ENCODE measurements around the gene PLCL1.

The PLCL1 gene

DNA sequence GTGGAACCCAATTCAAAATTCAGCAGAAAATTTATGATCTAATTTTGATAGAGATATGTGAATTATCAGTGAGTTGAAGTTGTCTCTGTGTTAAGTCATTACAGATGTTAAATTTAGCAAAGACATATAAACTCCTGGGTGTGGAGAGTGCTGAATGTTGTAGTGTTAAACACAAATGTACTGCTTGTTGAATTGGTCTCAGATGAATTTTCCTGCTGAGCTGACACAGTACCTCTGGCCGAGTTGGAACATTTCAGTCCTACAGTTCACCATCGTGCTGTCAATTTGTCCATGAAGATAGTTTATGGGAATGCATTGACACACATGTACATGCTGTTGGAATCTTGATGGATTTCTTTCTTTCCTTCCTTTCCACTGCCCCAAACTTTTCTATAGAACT is 255.9 kb downstream of the PLCL1 start:
- Mint-ChIP-seq H3K27ac (ENCODE audit: low read depth) (no peak overlapping the region), H3K4me3 (no peak overlapping the region), H3K4me1 (no peaks in the 10 kb centered on the region), H3K36me3 (ENCODE audit: insufficient read depth) (no peaks in the 10 kb centered on the region), H3K9me3 (no peaks in the 10 kb centered on the region), H3K27me3 (no peaks in the 10 kb centered on the region)
- no peak for ATAC-seq (replicated peaks; ENCODE audit: extremely low read depth, poor library complexity, severe bottlenecking)
- no peak for DNase-seq (ENCODE audit: low spot score in 2 of 2)

DNA sequence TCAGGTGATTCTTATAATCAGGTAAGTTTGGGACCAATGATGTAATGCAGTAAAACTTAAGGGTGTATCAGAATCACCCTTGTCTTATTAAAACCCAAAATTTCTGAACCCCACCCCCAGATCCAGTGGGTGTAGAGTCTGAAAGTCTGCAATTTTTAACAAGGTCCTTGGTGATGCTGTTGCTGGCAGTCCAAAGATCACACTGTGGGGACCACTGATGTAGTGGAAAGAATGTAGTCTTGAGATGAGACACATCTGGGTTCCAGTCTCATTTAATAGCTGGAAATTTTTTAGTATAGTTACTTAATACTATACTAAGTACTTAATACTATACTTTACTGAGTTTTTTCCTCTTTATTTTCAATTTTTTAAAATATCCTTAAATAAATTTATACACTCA is 258.4 kb downstream of the PLCL1 start:
- H3K4me1 Mint-ChIP-seq = no peaks in the 10 kb centered on the region

DNA sequence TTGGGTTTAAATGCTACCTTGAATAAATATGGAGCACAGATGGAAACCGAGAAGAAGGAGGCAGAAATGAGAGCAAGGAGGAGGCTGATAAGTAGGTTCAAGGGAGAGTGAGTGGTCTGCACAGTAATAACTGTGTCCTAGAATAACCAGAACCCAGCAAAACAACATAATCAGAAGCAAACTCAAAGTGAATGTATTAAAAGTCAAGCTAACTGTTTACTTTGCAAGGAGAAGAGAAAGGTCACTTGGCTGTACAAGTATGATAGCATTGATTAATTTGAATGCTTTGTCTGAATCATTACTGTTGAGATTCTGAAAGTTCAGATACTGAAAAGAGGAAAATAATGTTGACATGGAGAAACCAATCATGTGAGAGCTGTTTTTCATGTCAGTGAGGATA is 258.8 kb downstream of the PLCL1 start:
- no peak for ATAC-seq (replicated peaks; ENCODE audit: extremely low read depth, poor library complexity, severe bottlenecking)
- no peaks in the 10 kb centered on the region for H3K4me1 Mint-ChIP-seq
- H3K36me3 Mint-ChIP-seq (ENCODE audit: insufficient read depth) = no peaks in the 10 kb centered on the region
- H3K27me3 Mint-ChIP-seq = no peaks in the 10 kb centered on the region
- H3K4me3 Mint-ChIP-seq = no peak overlapping the region
- no peaks in the 10 kb centered on the region for H3K9me3 Mint-ChIP-seq
- H3K27ac Mint-ChIP-seq (ENCODE audit: low read depth) = no peak overlapping the region
- no peak for DNase-seq (ENCODE audit: low spot score in 2 of 2)

More for the DNA sequence above, 258.4 kb downstream of the PLCL1 start:
- H3K4me3 Mint-ChIP-seq = no peak overlapping the region
- no peaks in the 10 kb centered on the region for H3K27me3 Mint-ChIP-seq
- no peak overlapping the region for H3K27ac Mint-ChIP-seq (ENCODE audit: low read depth)
- H3K36me3 Mint-ChIP-seq (ENCODE audit: insufficient read depth) = no peaks in the 10 kb centered on the region
- no peak for ATAC-seq (replicated peaks; ENCODE audit: extremely low read depth, poor library complexity, severe bottlenecking)
- DNase-seq (ENCODE audit: low spot score in 2 of 2) = no peak
- H3K9me3 Mint-ChIP-seq = no peaks in the 10 kb centered on the region

DNA sequence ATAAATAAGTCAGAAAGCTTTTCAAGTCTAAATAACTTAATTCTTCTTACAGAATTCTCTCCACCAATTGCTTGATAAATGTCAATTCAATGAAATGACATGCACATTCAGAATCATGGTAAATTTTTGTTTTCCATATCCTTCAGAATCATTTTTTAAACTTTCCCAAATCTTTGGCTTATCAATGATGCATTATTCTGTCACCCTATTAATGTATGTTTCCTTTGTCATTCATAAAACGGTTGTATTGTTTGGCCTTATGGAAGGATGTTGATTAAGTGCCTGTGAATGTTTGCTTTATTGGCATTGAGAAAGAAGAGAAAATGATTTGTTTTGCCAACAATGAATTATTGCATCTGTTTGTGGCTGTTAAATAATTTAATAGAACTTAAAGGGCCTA is 260.9 kb downstream of the PLCL1 start:
- Mint-ChIP-seq H3K27me3 (no peaks in the 10 kb centered on the region), H3K4me1 (no peaks in the 10 kb centered on the region), H3K9me3 (no peaks in the 10 kb centered on the region), H3K36me3 (ENCODE audit: insufficient read depth) (no peaks in the 10 kb centered on the region), H3K27ac (ENCODE audit: low read depth) (no peak overlapping the region), H3K4me3 (no peak overlapping the region)
- ATAC-seq (replicated peaks; ENCODE audit: extremely low read depth, poor library complexity, severe bottlenecking) (no peak), DNase-seq (ENCODE audit: low spot score in 2 of 2) (no peak)

DNA sequence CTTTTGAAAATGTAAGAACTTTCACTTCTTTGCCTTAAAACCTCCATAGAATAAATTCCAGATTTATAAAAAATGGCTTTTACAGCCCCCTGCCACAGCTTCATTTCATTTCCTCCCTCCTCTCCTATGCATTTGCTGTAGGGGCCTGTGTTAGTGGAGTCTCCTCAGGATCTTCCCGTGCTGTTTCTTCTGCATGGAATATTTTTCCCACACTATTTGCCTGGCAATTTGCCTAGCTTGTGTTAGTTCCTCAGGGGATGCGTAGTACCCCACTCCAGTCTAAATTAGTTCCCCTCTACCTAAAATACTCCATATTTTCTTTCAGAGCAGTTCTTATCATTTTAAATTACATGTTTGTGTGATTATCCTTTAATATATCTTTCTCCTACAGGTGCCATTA is 262.2 kb downstream of the PLCL1 start:
- Mint-ChIP-seq H3K36me3 (ENCODE audit: insufficient read depth) (no peaks in the 10 kb centered on the region), H3K4me3 (no peak overlapping the region), H3K4me1 (no peaks in the 10 kb centered on the region), H3K9me3 (no peaks in the 10 kb centered on the region), H3K27ac (ENCODE audit: low read depth) (no peak overlapping the region), H3K27me3 (no peaks in the 10 kb centered on the region)
- ATAC-seq (replicated peaks; ENCODE audit: extremely low read depth, poor library complexity, severe bottlenecking) (no peak), DNase-seq (ENCODE audit: low spot score in 2 of 2) (no peak)

DNA sequence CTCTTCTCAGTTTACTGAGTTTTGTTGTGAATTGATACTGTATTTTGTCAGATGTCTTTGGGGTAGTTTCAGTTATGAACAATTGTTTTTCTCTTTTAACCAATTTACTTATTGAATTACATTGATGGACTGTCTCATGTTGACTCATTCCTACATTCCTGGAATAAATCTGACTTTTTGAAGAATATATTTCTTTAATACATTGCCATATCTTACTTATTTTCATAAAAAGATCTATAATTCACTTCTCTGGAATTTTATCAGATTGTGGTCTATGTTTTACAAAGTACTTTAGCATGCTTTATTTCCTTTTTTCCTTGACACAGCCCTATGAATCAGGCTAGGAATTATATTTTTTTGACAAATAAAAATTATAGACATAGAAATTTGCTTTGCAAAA is 268.3 kb downstream of the PLCL1 start:
- DNase-seq (ENCODE audit: low spot score in 2 of 2) (no peak), ATAC-seq (replicated peaks; ENCODE audit: extremely low read depth, poor library complexity, severe bottlenecking) (no peak)
- Mint-ChIP-seq H3K27ac (ENCODE audit: low read depth) (no peak overlapping the region), H3K4me1 (no peaks in the 10 kb centered on the region), H3K4me3 (no peak overlapping the region), H3K9me3 (peaks cover 5% of the 10 kb centered on the region), H3K36me3 (ENCODE audit: insufficient read depth) (no peaks in the 10 kb centered on the region), H3K27me3 (no peaks in the 10 kb centered on the region)

DNA sequence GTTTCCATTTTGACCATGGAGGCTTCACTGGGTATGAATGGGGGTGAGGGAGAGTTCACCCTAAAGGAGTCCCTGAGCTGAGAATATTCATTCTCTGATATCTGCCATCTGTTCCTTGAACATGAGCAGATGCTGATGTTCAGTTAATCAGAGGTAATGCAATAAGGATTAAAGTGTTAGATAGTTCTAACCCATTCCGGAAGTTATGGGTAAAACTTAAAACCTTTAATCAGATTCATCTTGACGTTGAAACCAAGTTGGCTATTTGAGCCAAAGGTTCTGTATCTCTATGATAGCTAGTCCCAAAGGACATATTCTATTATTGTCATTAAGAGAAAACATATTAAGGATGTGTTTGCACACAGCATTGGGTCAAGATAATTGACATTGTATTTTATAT is 268.9 kb downstream of the PLCL1 start:
- Mint-ChIP-seq H3K27ac (ENCODE audit: low read depth) (no peak overlapping the region), H3K9me3 (peaks cover 8% of the 10 kb centered on the region), H3K27me3 (no peaks in the 10 kb centered on the region), H3K36me3 (ENCODE audit: insufficient read depth) (no peaks in the 10 kb centered on the region), H3K4me3 (no peak overlapping the region), H3K4me1 (no peaks in the 10 kb centered on the region)
- no peak for ATAC-seq (replicated peaks; ENCODE audit: extremely low read depth, poor library complexity, severe bottlenecking)
- DNase-seq (ENCODE audit: low spot score in 2 of 2) = no peak

DNA sequence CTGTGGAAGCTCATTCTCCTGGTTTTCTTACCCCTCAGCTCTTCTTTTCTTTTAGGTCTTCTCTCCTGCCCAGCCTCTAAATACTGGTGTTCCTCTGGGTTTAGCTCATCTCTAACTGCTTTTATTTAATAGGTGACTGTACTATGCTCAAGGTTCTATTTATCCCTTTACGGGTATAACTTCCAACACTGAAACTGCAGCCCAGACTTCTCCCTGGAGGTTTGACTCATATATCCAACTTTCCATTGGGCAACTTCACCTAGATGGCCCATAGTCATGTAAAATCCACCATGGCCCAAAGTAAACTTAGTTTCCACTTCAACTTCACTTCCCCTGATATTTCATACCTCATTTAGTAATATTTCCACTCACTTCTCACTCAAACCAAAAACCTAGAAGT is 273.1 kb downstream of the PLCL1 start:
- H3K4me1 Mint-ChIP-seq = no peaks in the 10 kb centered on the region
- no peak overlapping the region for H3K27ac Mint-ChIP-seq (ENCODE audit: low read depth)
- H3K36me3 Mint-ChIP-seq (ENCODE audit: insufficient read depth) = no peaks in the 10 kb centered on the region
- no peak for DNase-seq (ENCODE audit: low spot score in 2 of 2)
- ATAC-seq (replicated peaks; ENCODE audit: extremely low read depth, poor library complexity, severe bottlenecking) = no peak
- no peaks in the 10 kb centered on the region for H3K27me3 Mint-ChIP-seq
- no peak overlapping the region for H3K4me3 Mint-ChIP-seq
- H3K9me3 Mint-ChIP-seq = peaks cover 8% of the 10 kb centered on the region

DNA sequence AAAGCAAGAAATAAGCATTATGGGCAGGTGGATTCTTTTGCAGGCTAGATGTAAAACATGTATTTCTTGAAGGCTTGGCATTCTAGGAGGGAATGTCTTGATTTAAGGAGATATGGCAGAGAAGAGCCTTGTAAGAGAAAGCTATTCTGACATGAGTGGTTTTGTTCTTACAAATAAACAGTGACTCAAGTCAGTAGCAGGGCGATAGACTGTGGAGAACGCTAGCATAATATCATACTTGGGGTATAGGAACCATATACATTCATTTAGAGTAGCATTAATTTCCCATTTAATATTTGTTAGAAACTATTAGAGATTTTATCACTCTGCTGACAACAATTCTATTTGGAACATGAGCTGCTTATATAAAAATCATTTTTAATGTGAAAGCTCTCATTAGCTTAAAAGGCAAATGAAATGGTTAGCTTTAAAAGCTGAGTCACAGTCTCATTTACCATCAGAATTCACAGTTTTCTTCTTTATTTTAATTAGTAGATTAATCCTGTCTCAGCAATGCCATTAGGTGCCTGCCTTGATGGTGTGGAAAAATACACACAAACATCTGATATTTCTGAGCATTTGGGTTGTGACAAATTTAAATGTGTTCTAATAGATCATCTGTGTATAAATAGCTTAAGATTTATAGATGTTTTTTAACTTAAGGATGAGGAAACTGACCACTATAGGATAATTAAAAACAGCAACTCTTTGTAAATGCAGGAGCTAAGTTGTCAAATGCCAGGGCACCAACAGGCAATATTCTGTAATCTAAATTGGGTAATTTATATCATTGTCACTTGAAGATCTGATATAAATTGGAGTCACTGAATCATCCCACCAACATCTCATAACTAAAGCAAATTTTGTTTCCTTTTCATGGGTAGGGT is 276.7 kb downstream of the PLCL1 start:
- Mint-ChIP-seq H3K4me3 (no peak overlapping the region), H3K36me3 (ENCODE audit: insufficient read depth) (no peaks in the 10 kb centered on the region), H3K9me3 (peaks cover 8% of the 10 kb centered on the region), H3K4me1 (no peaks in the 10 kb centered on the region), H3K27me3 (no peaks in the 10 kb centered on the region), H3K27ac (ENCODE audit: low read depth) (no peak overlapping the region)
- no peak for ATAC-seq (replicated peaks; ENCODE audit: extremely low read depth, poor library complexity, severe bottlenecking)
- DNase-seq (ENCODE audit: low spot score in 2 of 2) = no peak

DNA sequence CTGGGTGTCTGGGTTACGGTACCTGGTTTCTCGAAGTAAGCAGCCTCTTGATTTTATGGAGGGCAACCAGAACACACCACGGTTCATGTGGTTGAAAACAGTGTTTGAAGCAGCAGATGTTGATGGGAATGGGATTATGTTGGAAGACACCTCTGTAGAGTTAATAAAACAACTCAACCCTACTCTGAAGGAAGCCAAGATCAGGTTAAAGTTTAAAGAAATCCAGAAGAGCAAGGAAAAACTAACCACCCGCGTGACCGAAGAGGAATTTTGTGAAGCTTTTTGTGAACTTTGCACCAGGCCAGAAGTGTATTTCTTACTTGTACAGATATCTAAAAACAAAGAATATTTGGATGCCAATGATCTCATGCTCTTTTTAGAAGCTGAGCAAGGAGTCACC is 279.8 kb downstream of the PLCL1 start:
- Mint-ChIP-seq H3K4me1 (no peaks in the 10 kb centered on the region), H3K27ac (ENCODE audit: low read depth) (no peak overlapping the region), H3K36me3 (ENCODE audit: insufficient read depth) (no peaks in the 10 kb centered on the region), H3K9me3 (no peaks in the 10 kb centered on the region), H3K27me3 (no peaks in the 10 kb centered on the region), H3K4me3 (no peak overlapping the region)
- ATAC-seq (replicated peaks; ENCODE audit: extremely low read depth, poor library complexity, severe bottlenecking) = no peak
- DNase-seq (ENCODE audit: low spot score in 2 of 2) = no peak

DNA sequence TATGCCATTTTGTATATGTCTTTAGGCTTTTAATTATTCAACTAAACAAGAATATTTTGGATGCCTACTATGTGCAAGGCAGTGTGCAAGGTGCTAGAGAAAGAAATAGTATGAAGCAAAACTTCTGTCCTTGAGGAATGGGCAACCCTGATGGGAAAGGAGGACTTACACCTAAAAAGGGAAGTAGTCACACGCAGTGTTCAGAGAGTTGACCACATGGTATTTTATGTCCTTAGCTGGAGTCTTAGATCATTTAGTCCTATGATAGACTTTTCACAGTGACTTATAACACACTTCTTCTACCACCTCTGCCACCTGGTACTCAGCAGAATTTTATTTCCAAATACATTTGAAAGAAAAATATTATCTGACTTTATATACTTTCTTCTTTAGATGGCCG is 291.6 kb downstream of the PLCL1 start:
- no peaks in the 10 kb centered on the region for H3K27me3 Mint-ChIP-seq
- peaks cover 6% of the 10 kb centered on the region for H3K9me3 Mint-ChIP-seq
- H3K4me1 Mint-ChIP-seq = no peaks in the 10 kb centered on the region
- DNase-seq (ENCODE audit: low spot score in 2 of 2) = no peak
- ATAC-seq (replicated peaks; ENCODE audit: extremely low read depth, poor library complexity, severe bottlenecking) = no peak
- no peak overlapping the region for H3K27ac Mint-ChIP-seq (ENCODE audit: low read depth)
- H3K36me3 Mint-ChIP-seq (ENCODE audit: insufficient read depth) = no peaks in the 10 kb centered on the region
- no peak overlapping the region for H3K4me3 Mint-ChIP-seq

DNA sequence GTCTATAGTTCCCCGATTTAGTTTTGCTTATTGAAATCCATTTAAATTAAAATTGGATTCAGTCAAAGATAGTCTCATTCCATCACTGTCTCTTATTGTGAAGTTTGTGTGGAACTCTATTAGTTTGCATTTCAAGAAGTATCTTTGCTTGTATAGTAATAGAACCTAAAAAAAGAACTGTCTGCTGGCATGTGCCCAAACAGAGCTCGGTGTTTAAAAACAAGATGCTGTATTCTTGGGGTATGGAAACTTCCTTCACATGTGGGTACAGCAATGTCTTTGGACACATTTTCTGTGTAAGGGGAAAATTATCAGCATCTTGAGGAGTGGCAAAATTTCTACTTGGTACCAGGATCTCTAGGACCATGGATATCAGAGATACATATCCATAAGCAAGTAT is 292.6 kb downstream of the PLCL1 start:
- peaks cover 4% of the 10 kb centered on the region for H3K9me3 Mint-ChIP-seq
- H3K4me1 Mint-ChIP-seq = no peaks in the 10 kb centered on the region
- ATAC-seq (replicated peaks; ENCODE audit: extremely low read depth, poor library complexity, severe bottlenecking) = no peak
- no peak overlapping the region for H3K27ac Mint-ChIP-seq (ENCODE audit: low read depth)
- H3K4me3 Mint-ChIP-seq = no peak overlapping the region
- H3K36me3 Mint-ChIP-seq (ENCODE audit: insufficient read depth) = no peaks in the 10 kb centered on the region
- no peak for DNase-seq (ENCODE audit: low spot score in 2 of 2)
- no peaks in the 10 kb centered on the region for H3K27me3 Mint-ChIP-seq

DNA sequence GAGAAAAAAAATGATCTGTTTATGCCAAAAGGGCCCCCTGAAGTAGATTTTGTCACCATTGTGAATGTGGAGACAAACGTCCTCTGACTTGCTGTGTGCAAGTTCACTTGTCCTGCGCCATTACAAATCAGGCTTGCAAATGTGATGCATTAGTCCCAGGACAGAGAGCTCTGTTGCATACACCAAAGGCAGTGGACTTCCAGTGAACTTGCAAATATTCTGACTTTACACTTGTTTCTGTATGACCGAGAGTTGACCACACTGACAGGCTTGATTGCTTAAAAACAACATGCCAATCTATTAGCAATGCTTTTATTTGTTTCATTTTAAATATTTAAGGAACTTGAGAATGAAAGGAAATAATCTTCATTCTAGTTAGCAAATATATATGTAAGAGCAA is 293.2 kb downstream of the PLCL1 start:
- Mint-ChIP-seq H3K27ac (ENCODE audit: low read depth) (no peak overlapping the region), H3K36me3 (ENCODE audit: insufficient read depth) (no peaks in the 10 kb centered on the region), H3K27me3 (no peaks in the 10 kb centered on the region), H3K9me3 (no peaks in the 10 kb centered on the region), H3K4me3 (no peak overlapping the region), H3K4me1 (no peaks in the 10 kb centered on the region)
- DNase-seq (ENCODE audit: low spot score in 2 of 2) (no peak), ATAC-seq (replicated peaks; ENCODE audit: extremely low read depth, poor library complexity, severe bottlenecking) (no peak)
